Upper lobe of left lung (tissue), 6 donors: Measurements from ENCODE around the gene NRXN3. TPM values are rescaled to one million over a fixed set of nuclear protein-coding genes. Genes with fewer than 3 reads are reported as not detected.

Experiments used
- ATAC-seq, 2 donors: fragments of 200-7000 bp; cut with Tn5 transposase; one replicate each; pipeline ENCODE4 v1.9.1; 2022; ENCODE audit warnings: mild to moderate bottlenecking in 2 of 2, moderate library complexity in 2 of 2; ENCODE audit not compliant: low FRiP score in 2 of 2
- DNase-seq, 2 donors: peaks; one replicate each; pipeline ENCODE4 v3.0.0-alpha.2; 2019 to 2020
- H3K27ac ChIP-seq, 4 donors: fragments of 200-600 bp; sonication (generic); one replicate each; pipeline ENCODE4 v1.5.1; 2016 to 2019
- H3K27me3 ChIP-seq, 4 donors: fragments of 200-600 bp; sonication (generic); one replicate each; pipeline ENCODE4 v1.5.1; 2017 to 2019
- H3K36me3 ChIP-seq, 4 donors: fragments of 200-600 bp; sonication (generic); one replicate each; pipeline ENCODE4 v1.5.1; 2016 to 2019
- H3K4me1 ChIP-seq, 4 donors: fragments of 200-600 bp; sonication (generic); one replicate each; pipeline ENCODE4 v1.5.1; 2018 to 2019
- H3K4me3 ChIP-seq, 4 donors: fragments of 200-600 bp; sonication (generic); one replicate each; pipeline ENCODE4 v1.5.1; 2017 to 2019; ENCODE audit warnings: mild to moderate bottlenecking in 2 of 4, moderate library complexity in 1 of 4
- H3K9me3 ChIP-seq, 4 donors: fragments of 200-600 bp; sonication (generic); one replicate each; pipeline ENCODE4 v1.5.1; 2018 to 2019
- CTCF ChIP-seq, 6 experiments: fragments of 450-650 bp in 4 of 6; fragments of 200-600 bp in 2 of 6; sonication (generic) in 2 of 6; IDR thresholded peaks; one replicate each; pipeline ENCODE4 v1.5.1; 2016 to 2019; ENCODE audit warnings: antibody characterized with exemption in 6 of 6
- EP300 ChIP-seq, 4 donors: sonication (generic); formaldehyde crosslinking; IDR thresholded peaks; one replicate each; pipeline ENCODE4 v1.5.1; 2017; ENCODE audit warnings: antibody characterized with exemption in 4 of 4, control low read depth in 2 of 4
- POLR2A ChIP-seq, 4 donors: fragments of 450-650 bp; IDR thresholded peaks; one replicate each; pipeline ENCODE4 v1.5.1; 2016 to 2017; ENCODE audit warnings: antibody characterized with exemption in 4 of 4, mild to moderate bottlenecking in 2 of 4
- POLR2AphosphoS5 ChIP-seq, 2 donors: sonication (generic); formaldehyde crosslinking; IDR thresholded peaks; one replicate each; pipeline ENCODE4 v1.5.1; 2017; ENCODE audit warnings: antibody characterized with exemption in 2 of 2
- WGBS, 2 donors: methylation state at CpG; one replicate each; pipeline ENCODE4 v1.1.5; 2017 to 2018; 5-methylcytosine and 5-hydroxymethylcytosine counted together
- total RNA-seq, 6 donors: library from RNA; depleted of rRNA in 4 of 6; stranded (reverse); fragments of >200 nt in 4 of 6; gene quantifications; one replicate each; pipeline versions ENCODE4 v1.1.0 to v1.2.1, GENCODE V29; 2016 to 2021
- donor health status: DM: no; HTN: no; CAD: no; lungs with moderate emphysema.
- donor health status: DM: no; HTN: yes; CAD: no; lungs with severe emphysema.

The NRXN3 gene
- total RNA-seq, 6 donors from 2014 or later = 4.4 to 14.9 (median 7.2) TPM

GRCh38 chr14:79421811-79422210 lies 1251.6 kb downstream of the NRXN3 start:
- no peaks in the 10 kb centered on the region for H3K9me3 ChIP-seq
- no peak overlapping the region for H3K4me3 ChIP-seq
- DNase-seq (no peak), ATAC-seq (no peak)
- 56 to 57% methylated on average over 1 of the region's 1 CpG for WGBS, 2 donors
- no peak overlapping the region for H3K27ac ChIP-seq
- H3K36me3 ChIP-seq = no peaks in the 10 kb centered on the region
- peaks cover 0 to 9% (median 1%) of the 10 kb centered on the region in 4 donors for H3K4me1 ChIP-seq
- H3K27me3 ChIP-seq = no peaks in the 10 kb centered on the region
- TF ChIP-seq POLR2AphosphoS5 (IDR thresholded peaks at IDR 0.05) = no peak
- no peak for TF ChIP-seq POLR2A (IDR thresholded peaks at IDR 0.05)
- no peak for TF ChIP-seq CTCF (IDR thresholded peaks at IDR 0.05)
- TF ChIP-seq EP300 (IDR thresholded peaks at IDR 0.05) = no peak

GRCh38 chr14:79424462-79424861 lies 1254.3 kb downstream of the NRXN3 start:
- Histone ChIP-seq H3K9me3 (no peaks in the 10 kb centered on the region), H3K27me3 (no peaks in the 10 kb centered on the region), H3K4me3 (no peak overlapping the region), H3K36me3 (no peaks in the 10 kb centered on the region), H3K4me1 (peaks cover 0 to 9% (median 1%) of the 10 kb centered on the region in 4 donors), H3K27ac (no peak overlapping the region)
- TF ChIP-seq EP300 (IDR thresholded peaks at IDR 0.05) (no peak), POLR2AphosphoS5 (IDR thresholded peaks at IDR 0.05) (no peak), CTCF (IDR thresholded peaks at IDR 0.05) (no peak), POLR2A (IDR thresholded peaks at IDR 0.05) (no peak)
- 85 to 90% methylated on average over 1 of the region's 1 CpG for WGBS, 2 donors
- DNase-seq (no peak), ATAC-seq (no peak)

GRCh38 chr14:79426103-79426755 lies 1256.1 kb downstream of the NRXN3 start:
- ATAC-seq (no peak), DNase-seq (no peak)
- no peak overlapping the region for H3K27ac ChIP-seq
- H3K9me3 ChIP-seq = no peaks in the 10 kb centered on the region
- no peaks in the 10 kb centered on the region for H3K36me3 ChIP-seq
- H3K4me1 ChIP-seq = no peaks in the 10 kb centered on the region
- H3K27me3 ChIP-seq = no peaks in the 10 kb centered on the region
- WGBS, 2 donors = 83 to 91% methylated on average over 4 of the region's 4 CpGs
- TF ChIP-seq POLR2AphosphoS5 (IDR thresholded peaks at IDR 0.05) (no peak), POLR2A (IDR thresholded peaks at IDR 0.05) (no peak), EP300 (IDR thresholded peaks at IDR 0.05) (no peak), CTCF (IDR thresholded peaks at IDR 0.05) (no peak)
- H3K4me3 ChIP-seq = no peak overlapping the region

- ATAC-seq (no peak), DNase-seq (no peak)
- H3K27me3 ChIP-seq = no peaks in the 10 kb centered on the region
- 68 to 92% methylated on average over 3 of the region's 3 CpGs for WGBS, 2 donors
- no peak overlapping the region for H3K4me3 ChIP-seq
- no peaks in the 10 kb centered on the region for H3K4me1 ChIP-seq
- no peak for TF ChIP-seq CTCF (IDR thresholded peaks at IDR 0.05)
- TF ChIP-seq POLR2A (IDR thresholded peaks at IDR 0.05) = no peak
- no peak for TF ChIP-seq POLR2AphosphoS5 (IDR thresholded peaks at IDR 0.05)
- TF ChIP-seq EP300 (IDR thresholded peaks at IDR 0.05) = no peak
- H3K36me3 ChIP-seq = no peaks in the 10 kb centered on the region
- no peak overlapping the region for H3K27ac ChIP-seq
- H3K9me3 ChIP-seq = no peaks in the 10 kb centered on the region
These were observed 1262.5 kb downstream of the NRXN3 start for GRCh38 chr14:79432640-79433039.

- H3K27ac ChIP-seq = no peak overlapping the region
- no peaks in the 10 kb centered on the region for H3K4me1 ChIP-seq
- no peaks in the 10 kb centered on the region for H3K9me3 ChIP-seq
- no peak for TF ChIP-seq POLR2AphosphoS5 (IDR thresholded peaks at IDR 0.05)
- TF ChIP-seq EP300 (IDR thresholded peaks at IDR 0.05) = no peak
- no peak for TF ChIP-seq CTCF (IDR thresholded peaks at IDR 0.05)
- no peak for TF ChIP-seq POLR2A (IDR thresholded peaks at IDR 0.05)
- ATAC-seq (no peak), DNase-seq (no peak)
- no peaks in the 10 kb centered on the region for H3K27me3 ChIP-seq
- H3K36me3 ChIP-seq = no peaks in the 10 kb centered on the region
- WGBS, 2 donors = 68 to 79% methylated on average over 1 of the region's 1 CpG
- no peak overlapping the region for H3K4me3 ChIP-seq
These were observed 1266.2 kb downstream of the NRXN3 start for GRCh38 chr14:79436335-79436734.
